ENCODE data around the gene ZNF862. TPM values are rescaled to one million over a fixed set of nuclear protein-coding genes. Genes with fewer than 3 reads are reported as not detected.

Gene ZNF862
- polyA plus RNA-seq, 1 of the 3 experiments (the other 2 are of a cell fraction): 17.3 TPM

Small RNA genes within 50 kb of the gene (small RNA-seq; reads per million reads assigned to genes)
- 0 reads per million in 7 experiments for gene AC093458.1

Other genes with a start within 250 kb of the ZNF862 start
- gene ZNF467, start 64.8 kb upstream of the ZNF862 start, polyA plus RNA-seq (2012; rRNA removed): 2.6 and 4.1 TPM in 2 replicates
- 42.6 and 49.6 TPM in 2 replicates for gene ATP6V0E2, start 35.6 kb downstream of the ZNF862 start, polyA plus RNA-seq (2012; rRNA removed)